Fibroblast of pulmonary artery (primary cell): ENCODE results near the gene NUPR1.
"Not testable (repeated sequence)": the region's sequence is repeated elsewhere in the genome, so short reads cannot be mapped to it uniquely, and the experiment has no call there.

Experiments used
- DNase-seq: peaks from one replicate; pipeline ENCODE4 v3.0.0-alpha.2; 2010; ENCODE audit warnings: low read depth
- H3K4me3 ChIP-seq: replicated peaks from 2 replicates; pipeline ENCODE4 v1.5.1; 2011; ENCODE audit warnings: low read depth, mild to moderate bottlenecking, control low read depth, low read length, moderate library complexity
- TF ChIP-seq, protein P1 (sequence below): IDR thresholded peaks from 2 replicates; pipeline ENCODE4 v1.5.1; 2011; ENCODE audit warnings: mild to moderate bottlenecking, control low read depth, low read length, inconsistent platforms; ENCODE audit errors: missing control alignments

The NUPR1 gene

DNA sequence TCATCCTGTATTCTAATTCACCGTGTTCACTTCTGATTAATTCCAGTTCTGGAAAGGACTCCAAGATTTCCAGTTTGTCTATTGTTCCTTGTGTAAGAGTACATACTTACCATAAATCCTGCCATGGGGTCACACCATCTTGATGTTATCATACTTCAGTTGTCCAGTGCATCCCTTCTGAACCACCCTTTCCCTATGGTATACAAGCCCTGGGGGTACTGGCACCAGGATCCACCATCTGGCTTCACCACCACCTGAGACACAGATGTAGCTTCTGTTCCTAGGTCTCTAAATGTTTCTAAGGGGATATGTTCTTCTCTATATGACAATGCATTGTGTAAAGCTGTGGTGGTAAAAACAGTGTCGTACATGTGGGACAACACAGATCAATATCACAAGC is 36.2 kb upstream of the NUPR1 start:
- TF ChIP-seq, protein P1, sequence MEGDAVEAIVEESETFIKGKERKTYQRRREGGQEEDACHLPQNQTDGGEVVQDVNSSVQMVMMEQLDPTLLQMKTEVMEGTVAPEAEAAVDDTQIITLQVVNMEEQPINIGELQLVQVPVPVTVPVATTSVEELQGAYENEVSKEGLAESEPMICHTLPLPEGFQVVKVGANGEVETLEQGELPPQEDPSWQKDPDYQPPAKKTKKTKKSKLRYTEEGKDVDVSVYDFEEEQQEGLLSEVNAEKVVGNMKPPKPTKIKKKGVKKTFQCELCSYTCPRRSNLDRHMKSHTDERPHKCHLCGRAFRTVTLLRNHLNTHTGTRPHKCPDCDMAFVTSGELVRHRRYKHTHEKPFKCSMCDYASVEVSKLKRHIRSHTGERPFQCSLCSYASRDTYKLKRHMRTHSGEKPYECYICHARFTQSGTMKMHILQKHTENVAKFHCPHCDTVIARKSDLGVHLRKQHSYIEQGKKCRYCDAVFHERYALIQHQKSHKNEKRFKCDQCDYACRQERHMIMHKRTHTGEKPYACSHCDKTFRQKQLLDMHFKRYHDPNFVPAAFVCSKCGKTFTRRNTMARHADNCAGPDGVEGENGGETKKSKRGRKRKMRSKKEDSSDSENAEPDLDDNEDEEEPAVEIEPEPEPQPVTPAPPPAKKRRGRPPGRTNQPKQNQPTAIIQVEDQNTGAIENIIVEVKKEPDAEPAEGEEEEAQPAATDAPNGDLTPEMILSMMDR: no peak
- no peak overlapping the region for H3K4me3 ChIP-seq
- DNase-seq: no peak

DNA sequence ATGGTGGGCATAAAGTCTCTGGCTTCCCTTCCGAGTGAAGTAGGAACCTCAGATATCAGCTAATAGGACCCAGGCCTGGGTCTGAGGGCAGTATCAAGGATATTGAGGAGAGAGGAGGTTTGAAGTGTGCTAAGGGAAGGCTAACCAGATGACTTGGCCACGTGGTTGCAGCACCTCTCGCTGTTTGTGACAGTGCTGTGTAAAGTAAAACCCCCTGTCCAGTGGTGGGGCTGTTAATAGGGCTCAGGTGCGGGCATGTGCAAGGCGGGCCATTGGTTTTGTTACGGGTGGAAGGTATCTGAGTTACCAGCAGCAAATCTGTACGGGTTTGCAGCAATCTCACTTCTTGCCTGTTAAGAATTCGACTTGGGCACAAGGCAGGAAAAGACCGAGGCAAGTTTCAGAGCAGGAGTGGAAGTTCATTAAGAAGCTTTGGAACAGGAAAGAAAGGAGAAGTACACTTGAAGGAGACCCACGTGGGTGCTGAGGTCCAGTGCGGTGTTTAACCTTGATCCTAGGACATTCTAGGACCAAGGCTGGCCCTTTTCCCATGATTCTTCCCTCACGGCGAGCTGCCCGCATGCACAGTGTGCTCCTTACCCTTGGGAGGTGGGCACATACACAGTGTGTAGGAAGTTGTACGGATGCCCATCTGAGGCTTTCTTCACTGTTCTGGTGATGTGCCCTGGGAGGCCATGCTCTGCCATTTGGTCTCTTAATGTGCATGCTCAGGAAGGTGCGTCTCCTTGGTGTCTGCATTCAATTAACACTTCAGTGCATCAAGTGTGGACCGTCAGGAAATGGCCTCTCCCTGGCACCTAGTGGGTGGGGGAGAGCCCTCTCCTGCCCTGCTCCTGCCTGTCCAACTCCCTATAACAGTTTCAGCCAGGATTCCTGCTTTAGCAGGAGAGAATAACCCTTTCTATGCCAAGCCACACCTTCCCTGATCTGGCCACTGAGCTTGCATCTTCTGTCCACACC is 35.3 kb upstream of the NUPR1 start:
- no peak for DNase-seq
- TF ChIP-seq, protein P1: no peak
- H3K4me3 ChIP-seq: no peak overlapping the region

DNA sequence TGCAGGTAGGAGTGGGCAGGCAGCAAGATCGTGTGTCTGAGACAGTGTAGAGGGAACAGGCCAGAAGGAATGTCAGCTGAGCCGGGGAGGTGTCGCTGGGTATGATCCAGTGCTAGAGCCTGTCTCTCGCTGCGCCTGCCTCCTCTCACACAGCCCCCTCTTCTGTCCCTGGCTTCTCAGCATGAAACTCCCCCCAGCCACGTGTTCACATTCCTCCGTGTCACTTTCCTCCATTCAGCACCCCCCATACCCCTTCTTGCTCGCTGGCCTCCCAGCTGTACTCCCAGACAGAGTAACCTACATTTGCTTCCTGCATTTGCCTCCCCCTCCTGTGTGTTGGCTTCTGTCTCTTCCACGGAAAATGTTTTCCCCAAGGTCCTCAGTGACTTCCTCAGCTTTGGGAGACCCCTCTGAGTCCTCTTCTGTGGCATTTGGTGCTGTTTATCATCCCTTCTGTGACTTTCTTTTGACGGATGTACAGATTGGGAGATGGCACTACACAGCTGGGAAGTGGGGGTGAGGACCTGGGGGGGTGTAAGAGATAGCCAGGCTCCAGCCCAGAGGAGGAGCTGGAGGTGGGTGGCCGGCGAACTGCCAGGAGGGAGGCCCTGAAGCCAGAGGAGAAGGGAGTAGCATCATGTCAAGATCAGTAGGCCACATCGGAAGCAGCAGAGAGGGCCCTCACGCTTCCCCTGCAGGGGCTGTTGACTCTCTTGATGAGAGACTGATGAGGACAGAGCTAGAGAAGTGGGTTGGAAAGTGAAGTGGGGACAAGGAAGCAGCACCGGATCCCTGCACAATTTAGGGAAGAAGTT is 34.1 kb upstream of the NUPR1 start:
- TF ChIP-seq, protein P1: no peak
- H3K4me3 ChIP-seq: no peak overlapping the region
- peak; percentile 30 for DNase-seq

DNA sequence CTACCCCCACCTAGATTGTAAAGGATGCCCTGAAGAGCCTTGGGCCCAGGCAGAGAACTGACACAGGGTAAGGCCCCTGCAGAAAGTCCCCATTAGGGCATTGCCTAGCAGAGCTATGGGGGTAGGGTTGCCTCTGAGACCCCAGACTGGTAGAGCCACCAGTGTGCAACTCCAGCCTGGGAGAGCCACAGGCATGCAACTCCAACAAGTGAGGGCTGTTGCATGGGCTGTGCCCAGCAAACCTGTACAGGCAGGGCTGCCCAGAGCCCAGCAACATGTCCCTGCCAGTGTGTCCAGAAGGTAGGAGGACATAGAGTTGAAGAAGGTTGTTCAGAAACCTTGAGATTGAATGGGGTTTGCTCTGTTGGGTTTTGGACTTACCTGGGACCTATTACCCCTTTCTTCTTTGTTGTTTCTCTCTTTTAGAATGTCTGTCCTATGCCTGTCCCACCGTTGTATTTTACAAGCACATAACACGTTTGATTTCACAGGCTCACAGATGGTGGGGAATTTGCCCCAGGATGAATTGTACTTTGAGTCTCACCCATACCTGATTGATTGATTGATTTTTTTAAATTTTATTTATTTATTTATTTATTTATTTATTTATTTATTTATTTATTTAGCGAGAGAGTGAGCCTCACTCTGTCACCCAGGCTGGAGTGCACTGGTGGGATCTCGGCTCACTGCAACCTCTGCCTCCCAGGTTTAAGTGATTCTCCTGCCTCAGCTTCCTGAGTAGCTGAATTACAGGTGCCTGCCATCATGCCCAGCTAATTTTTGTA is 31.4 kb upstream of the NUPR1 start:
- no peak for DNase-seq
- TF ChIP-seq, protein P1: no peak
- no peak overlapping the region for H3K4me3 ChIP-seq

DNA sequence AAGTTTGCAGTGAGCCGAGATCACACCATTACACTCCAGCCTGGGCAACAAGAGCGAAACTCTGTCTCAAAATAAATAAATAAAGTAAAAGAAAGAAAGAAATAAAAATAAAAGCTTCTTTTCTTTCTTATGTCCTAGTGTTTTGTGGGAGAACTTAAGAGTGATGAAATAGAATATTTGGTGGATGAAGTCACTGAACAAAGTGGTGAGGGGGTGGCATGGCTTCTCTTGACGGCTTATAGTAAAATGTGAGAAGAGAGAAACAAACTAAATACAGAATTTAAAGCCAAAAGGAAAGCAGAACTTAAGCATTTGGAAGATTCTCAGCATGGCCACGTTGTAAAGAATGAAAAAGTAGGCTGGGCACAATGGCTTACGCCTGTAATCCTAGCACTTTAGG is 30.2 kb upstream of the NUPR1 start:
- DNase-seq: peak; percentile 57
- no peak overlapping the region for H3K4me3 ChIP-seq
- TF ChIP-seq, protein P1: no peak

DNA sequence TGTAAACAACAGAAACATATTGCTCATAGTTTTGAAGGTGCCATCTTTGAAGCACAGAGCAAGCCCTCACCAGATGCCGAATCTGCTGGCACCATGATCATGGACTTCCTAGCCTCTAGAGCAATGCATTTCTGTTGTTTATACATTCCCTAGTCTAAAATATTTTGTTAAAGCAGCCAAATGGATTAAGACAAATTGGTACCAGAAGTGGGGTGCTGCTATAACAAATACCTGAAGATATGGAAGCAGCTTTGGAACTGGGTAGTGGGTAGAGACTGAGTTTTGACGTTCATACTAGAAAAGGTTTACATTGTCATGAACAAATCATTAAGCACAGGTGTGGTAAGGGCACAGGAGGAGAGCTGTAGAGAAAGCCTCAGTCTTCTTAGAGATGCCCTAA is 28.5 kb upstream of the NUPR1 start:
- TF ChIP-seq, protein P1: no peak
- DNase-seq: no peak

DNA sequence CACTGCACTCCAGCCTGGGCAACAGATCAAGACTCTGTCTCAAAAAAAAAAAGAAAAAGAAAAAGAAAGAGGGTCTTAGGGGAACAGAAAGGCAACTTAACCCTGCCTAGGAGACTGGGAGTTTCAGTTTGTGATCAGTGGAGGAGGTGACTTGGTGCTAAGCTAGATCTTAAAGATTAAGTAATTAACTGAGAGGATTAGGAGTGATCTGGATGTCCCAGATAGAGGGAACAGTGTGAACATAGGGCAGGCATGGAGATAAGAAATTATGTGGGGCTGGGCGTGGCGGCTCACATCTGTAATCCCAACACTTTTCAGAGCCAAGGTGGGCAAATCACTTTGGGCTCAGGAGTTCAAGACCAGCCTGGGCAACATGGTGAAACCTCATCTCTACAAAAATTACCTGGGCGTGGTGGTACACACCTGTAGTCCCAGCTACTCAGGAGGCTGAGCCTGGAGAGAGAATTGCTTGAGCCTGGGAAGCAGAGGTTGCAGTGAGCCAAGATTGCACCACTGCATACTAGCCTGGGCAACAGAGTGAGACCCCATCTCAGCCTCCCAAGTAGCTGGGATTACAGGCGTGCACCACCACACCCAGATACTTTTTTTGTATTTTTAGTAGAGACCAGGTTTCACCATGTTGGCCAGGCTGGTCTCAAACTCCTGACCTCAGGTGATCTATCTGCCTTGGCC is 27.6 kb upstream of the NUPR1 start:
- not testable (repeated sequence) for H3K4me3 ChIP-seq, DNase-seq

More for the DNA sequence above, 28.5 kb upstream of the NUPR1 start:
- no peak overlapping the region for H3K4me3 ChIP-seq
